ENCODE results near the gene DEAF1.

DNA sequence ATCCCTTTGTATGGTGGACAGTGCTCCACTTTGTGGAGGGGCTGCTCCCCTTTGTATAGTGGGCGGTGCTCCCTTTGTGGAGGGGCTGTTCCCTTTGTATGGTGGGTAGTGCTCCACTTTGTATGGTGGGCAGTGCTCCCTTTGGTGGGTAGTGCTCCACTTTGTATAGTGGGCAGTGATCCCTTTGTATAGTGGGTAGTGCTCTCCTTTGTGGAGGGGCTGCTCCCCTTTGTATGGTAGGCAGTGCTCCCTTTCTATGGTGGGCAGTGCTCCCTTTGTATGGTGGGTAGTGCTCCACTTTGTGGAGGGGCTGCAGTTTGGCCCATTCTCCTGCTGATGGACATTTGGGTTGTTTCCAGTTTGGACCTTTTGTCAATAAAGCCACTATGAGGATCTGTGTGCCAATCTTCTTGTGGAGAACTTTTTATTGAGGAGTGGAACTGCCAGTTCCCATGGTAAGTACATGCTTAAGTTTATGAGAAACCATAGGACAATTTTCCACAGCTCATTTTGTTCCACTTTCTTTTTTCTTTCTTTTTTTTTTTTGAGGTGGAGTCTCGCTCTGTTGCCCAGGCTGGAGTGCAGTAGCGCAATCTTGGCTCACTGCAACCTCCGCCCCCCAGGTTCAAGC lies 47.7 kb upstream of the DEAF1 start:
- no peak for TF ChIP-seq POLR2A (IDR thresholded peaks at IDR 0.05; ENCODE audit: low read depth, low read length)
- TF ChIP-seq, protein P1, sequence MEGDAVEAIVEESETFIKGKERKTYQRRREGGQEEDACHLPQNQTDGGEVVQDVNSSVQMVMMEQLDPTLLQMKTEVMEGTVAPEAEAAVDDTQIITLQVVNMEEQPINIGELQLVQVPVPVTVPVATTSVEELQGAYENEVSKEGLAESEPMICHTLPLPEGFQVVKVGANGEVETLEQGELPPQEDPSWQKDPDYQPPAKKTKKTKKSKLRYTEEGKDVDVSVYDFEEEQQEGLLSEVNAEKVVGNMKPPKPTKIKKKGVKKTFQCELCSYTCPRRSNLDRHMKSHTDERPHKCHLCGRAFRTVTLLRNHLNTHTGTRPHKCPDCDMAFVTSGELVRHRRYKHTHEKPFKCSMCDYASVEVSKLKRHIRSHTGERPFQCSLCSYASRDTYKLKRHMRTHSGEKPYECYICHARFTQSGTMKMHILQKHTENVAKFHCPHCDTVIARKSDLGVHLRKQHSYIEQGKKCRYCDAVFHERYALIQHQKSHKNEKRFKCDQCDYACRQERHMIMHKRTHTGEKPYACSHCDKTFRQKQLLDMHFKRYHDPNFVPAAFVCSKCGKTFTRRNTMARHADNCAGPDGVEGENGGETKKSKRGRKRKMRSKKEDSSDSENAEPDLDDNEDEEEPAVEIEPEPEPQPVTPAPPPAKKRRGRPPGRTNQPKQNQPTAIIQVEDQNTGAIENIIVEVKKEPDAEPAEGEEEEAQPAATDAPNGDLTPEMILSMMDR (IDR thresholded peaks at IDR 0.05; ENCODE audit: extremely low read depth in 1 of 2, insufficient read depth in 1 of 2, low read depth in 1 of 2, low read length in 2 of 2) = no peak
- no peak for TF ChIP-seq POLR2AphosphoS5 (IDR thresholded peaks at IDR 0.05; ENCODE audit: insufficient read depth, low read depth, low read length)
- no peak for TF ChIP-seq MYC (IDR thresholded peaks at IDR 0.05; ENCODE audit: low read depth, low read length)
- TF ChIP-seq, protein P2, sequence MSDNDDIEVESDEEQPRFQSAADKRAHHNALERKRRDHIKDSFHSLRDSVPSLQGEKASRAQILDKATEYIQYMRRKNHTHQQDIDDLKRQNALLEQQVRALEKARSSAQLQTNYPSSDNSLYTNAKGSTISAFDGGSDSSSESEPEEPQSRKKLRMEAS (IDR thresholded peaks at IDR 0.05; ENCODE audit: insufficient read depth, insufficient read length) = no peak

All from endothelial cell of umbilical vein (primary cell).